Ishikawa (cell line): ENCODE results near the gene GPR35.

Source experiments
- CEBPB ChIP-seq: IDR thresholded peaks from 2 replicates; pipeline ENCODE4 v1.6.1; 2012
- CREB1 ChIP-seq: IDR thresholded peaks from 2 replicates; pipeline ENCODE4 v1.6.1; 2012; ENCODE audit warnings: low read depth
- EGR1 ChIP-seq: IDR thresholded peaks from 2 replicates; pipeline ENCODE4 v1.6.1; 2012
- EP300 ChIP-seq: IDR thresholded peaks from 2 replicates; pipeline ENCODE4 v1.6.1; 2012; ENCODE audit warnings: borderline replicate concordance
- FOXM1 ChIP-seq: IDR thresholded peaks from 2 replicates; pipeline ENCODE4 v1.6.1; 2012; ENCODE audit warnings: low read depth, borderline replicate concordance
- NFIC ChIP-seq: IDR thresholded peaks from 2 replicates; pipeline ENCODE4 v1.6.1; 2012
- RAD21 ChIP-seq: IDR thresholded peaks from 2 replicates; pipeline ENCODE4 v1.6.1; 2012; ENCODE audit warnings: low read depth
- TAF1 ChIP-seq: IDR thresholded peaks from 2 replicates; pipeline ENCODE4 v1.6.1; 2012; ENCODE audit warnings: low read depth, mild to moderate bottlenecking
- TCF12 ChIP-seq: IDR thresholded peaks from 2 replicates; pipeline ENCODE4 v1.6.1; 2012; ENCODE audit warnings: low read depth
- TEAD4 ChIP-seq: IDR thresholded peaks from 2 replicates; pipeline ENCODE4 v1.6.1; 2012
- YY1 ChIP-seq: IDR thresholded peaks from 2 replicates; pipeline ENCODE4 v1.6.1; 2012; ENCODE audit warnings: low read depth
- ZBTB7A ChIP-seq: IDR thresholded peaks from 2 replicates; pipeline ENCODE4 v1.6.1; 2012; ENCODE audit warnings: low read depth
- TF ChIP-seq, protein P1 (sequence below): IDR thresholded peaks from 2 replicates; pipeline ENCODE4 v1.6.1; 2012
- TF ChIP-seq, protein P2 (sequence below): IDR thresholded peaks from 2 replicates; pipeline ENCODE4 v1.6.1; 2012; ENCODE audit warnings: low read depth, mild to moderate bottlenecking
- TF ChIP-seq, protein P3 (sequence below): IDR thresholded peaks from 2 replicates; pipeline ENCODE4 v1.6.1; 2012

GPR35 gene

DNA sequence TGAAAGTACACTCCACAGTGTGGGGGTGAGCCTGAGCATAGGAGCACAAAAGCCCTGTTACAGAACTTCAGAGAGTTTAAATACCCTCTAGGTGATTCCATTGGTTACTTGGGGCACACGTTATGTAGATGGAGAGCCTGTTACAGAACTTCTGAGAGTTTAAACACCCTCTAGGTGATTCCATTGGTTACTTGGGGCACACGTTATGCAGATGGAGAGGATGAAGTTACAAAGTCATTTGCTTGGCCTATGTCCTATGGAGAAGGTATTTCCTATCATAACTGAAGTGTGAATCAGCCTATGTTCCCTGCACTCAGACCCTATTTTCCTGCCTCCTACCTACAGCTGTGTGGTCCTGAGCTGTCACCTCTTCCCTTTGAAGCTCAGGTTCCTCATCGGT, 42.5 kb upstream of the GPR35 start:
- TF ChIP-seq CREB1 (no peak), EP300 (no peak), TEAD4 (no peak), RAD21 (no peak), YY1 (no peak), TCF12 (no peak), EGR1 (no peak), TAF1 (no peak), FOXM1 (no peak), CEBPB (no peak), ZBTB7A (no peak)
- TF ChIP-seq, protein P1, sequence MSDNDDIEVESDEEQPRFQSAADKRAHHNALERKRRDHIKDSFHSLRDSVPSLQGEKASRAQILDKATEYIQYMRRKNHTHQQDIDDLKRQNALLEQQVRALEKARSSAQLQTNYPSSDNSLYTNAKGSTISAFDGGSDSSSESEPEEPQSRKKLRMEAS: no peak
- TF ChIP-seq, protein P2, sequence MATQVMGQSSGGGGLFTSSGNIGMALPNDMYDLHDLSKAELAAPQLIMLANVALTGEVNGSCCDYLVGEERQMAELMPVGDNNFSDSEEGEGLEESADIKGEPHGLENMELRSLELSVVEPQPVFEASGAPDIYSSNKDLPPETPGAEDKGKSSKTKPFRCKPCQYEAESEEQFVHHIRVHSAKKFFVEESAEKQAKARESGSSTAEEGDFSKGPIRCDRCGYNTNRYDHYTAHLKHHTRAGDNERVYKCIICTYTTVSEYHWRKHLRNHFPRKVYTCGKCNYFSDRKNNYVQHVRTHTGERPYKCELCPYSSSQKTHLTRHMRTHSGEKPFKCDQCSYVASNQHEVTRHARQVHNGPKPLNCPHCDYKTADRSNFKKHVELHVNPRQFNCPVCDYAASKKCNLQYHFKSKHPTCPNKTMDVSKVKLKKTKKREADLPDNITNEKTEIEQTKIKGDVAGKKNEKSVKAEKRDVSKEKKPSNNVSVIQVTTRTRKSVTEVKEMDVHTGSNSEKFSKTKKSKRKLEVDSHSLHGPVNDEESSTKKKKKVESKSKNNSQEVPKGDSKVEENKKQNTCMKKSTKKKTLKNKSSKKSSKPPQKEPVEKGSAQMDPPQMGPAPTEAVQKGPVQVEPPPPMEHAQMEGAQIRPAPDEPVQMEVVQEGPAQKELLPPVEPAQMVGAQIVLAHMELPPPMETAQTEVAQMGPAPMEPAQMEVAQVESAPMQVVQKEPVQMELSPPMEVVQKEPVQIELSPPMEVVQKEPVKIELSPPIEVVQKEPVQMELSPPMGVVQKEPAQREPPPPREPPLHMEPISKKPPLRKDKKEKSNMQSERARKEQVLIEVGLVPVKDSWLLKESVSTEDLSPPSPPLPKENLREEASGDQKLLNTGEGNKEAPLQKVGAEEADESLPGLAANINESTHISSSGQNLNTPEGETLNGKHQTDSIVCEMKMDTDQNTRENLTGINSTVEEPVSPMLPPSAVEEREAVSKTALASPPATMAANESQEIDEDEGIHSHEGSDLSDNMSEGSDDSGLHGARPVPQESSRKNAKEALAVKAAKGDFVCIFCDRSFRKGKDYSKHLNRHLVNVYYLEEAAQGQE: no peak
- TF ChIP-seq, protein P3, sequence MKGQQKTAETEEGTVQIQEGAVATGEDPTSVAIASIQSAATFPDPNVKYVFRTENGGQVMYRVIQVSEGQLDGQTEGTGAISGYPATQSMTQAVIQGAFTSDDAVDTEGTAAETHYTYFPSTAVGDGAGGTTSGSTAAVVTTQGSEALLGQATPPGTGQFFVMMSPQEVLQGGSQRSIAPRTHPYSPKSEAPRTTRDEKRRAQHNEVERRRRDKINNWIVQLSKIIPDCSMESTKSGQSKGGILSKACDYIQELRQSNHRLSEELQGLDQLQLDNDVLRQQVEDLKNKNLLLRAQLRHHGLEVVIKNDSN: no peak

DNA sequence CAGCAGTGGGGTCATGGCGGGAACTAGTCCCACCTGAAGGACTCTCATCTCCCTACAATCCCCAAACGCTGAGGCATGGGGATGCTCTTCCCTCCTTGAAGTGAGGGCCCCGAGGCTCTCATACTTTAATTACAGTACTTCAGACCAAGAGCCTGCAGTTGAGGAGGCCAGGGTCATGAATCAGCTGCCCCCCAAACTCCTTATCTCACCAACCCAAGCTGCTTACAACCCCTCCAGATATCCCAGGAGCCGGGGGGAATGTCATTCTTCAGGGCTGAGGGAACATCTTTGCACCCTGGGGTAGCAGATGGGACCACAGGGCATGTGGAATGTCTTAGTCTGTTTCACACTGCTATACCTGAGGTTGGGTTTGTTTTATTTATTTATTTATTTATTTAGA, 41.5 kb upstream of the GPR35 start:
- TF ChIP-seq, protein P3: no peak
- TF ChIP-seq RAD21 (no peak), FOXM1 (no peak), NFIC (no peak), EP300 (no peak), CEBPB (no peak), TEAD4 (no peak), TCF12 (no peak), TAF1 (no peak), YY1 (no peak), EGR1 (no peak), CREB1 (no peak), ZBTB7A (no peak)
- TF ChIP-seq, protein P2: no peak
- TF ChIP-seq, protein P1: no peak

DNA sequence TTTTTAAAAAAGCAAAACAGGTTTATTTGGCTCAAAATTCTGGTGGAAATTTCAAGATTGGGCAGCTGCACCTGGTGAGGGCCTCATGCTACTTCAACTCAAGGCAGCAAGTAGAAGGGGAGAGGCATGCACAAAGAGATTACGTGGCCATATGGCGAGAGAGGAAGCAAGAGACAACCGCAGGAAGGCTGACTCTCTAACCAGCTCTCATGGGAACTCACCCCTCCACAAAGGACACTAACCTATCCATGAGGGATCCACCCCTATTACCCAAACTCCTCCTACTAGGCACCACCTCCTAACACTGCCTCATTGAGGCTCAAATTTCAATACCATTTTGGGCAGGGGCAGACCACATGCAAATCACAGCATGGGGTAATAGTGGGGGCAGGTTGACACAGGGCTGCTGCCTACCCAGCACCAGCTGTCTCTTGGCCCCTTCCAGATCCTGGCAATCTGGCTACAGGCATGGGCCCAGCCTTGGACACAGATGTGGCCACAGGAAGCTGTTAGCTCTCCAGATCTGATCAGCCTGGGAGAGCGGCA, 40.7 kb upstream of the GPR35 start:
- TF ChIP-seq ZBTB7A: no peak
- TF ChIP-seq, protein P3: no peak
- no peak for TF ChIP-seq FOXM1
- no peak for TF ChIP-seq TAF1
- no peak for TF ChIP-seq EGR1
- no peak for TF ChIP-seq TCF12

DNA sequence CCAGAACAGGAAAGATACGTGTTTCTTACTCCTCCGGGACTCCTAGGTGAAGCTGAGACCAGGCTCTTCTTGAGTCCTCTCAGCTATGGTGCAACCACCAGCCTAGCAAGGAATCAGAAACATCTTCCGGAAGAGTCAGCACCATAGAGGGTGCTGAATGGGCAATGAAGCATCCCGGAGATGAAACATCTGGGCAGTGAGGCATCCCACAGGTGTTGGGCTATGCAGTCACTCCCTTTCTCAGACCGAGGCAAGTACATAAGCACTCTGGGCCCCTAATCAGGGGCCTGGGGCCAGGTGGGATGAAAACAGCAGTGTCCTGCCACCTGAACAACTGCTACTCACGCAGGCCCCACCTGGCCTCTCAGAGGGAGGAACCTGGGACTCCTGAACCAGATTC, 40.2 kb upstream of the GPR35 start:
- TF ChIP-seq, protein P3: no peak
- TF ChIP-seq CREB1 (no peak), TEAD4 (no peak), ZBTB7A (no peak), NFIC (no peak), YY1 (no peak), FOXM1 (no peak), CEBPB (no peak), RAD21 (no peak), EP300 (no peak), TCF12 (no peak), TAF1 (no peak), EGR1 (no peak)
- TF ChIP-seq, protein P1: no peak
- TF ChIP-seq, protein P2: no peak
